HG03095 (cell line): ENCODE data around the gene IFT20.

Experiments used
- ATAC-seq: cut with Tn5 transposase; IDR thresholded peaks from one replicate; pipeline ENCODE4 v1.9.1; 2021; ENCODE audit warnings: moderate library complexity; ENCODE audit not compliant: unreplicated experiment

Gene IFT20, protein sequence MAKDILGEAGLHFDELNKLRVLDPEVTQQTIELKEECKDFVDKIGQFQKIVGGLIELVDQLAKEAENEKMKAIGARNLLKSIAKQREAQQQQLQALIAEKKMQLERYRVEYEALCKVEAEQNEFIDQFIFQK

DNA sequence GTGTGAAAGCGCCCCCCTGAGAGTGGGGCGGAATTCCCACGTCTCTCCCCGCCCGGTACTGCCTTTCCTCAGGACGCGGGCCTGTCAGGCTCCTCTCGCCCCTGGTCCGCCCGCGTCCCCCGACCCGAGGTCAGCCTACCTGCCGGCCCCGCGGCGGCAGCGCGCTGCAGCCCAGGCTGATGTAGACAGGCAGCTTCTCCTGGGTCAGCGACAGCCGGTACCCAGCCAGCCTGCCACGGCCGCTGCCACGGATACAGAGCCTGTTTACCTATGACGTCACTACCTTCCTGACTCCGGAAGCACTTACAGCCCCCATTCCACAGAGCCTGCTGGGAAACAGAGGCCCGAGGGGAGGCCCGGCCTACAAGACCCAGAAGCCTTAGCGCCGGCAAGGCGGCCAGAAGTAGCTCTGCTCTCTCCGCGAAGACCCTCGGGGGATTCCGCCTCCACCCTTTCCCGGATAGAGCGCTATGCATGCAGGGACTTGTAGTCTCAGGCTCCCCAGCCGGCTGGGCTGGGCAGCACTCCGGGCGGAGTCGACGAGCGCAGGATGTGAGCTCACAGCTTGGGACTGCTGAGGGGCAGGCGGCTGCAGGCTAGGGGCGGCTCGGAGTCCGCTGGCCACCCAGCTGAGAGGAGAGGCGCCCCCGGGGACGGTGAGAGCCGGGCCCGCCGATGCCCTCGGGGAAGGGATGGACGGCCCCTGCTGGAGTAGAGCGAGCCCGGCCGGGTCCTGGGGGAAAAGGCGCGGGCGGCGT lies at the start of gene IFT20, which contains the start of gene TNFAIP1:
Gene IFT20, minus strand, starts transcription at position 272 of the 758 bp plus-strand sequence. CDS start 3,487 bp downstream, outside the sequence.
Gene TNFAIP1, plus strand, starts transcription at position 561 of the 758 bp plus-strand sequence. CDS start 3,761 bp downstream, outside the sequence.
- ATAC-seq = peak; percentile 94

DNA sequence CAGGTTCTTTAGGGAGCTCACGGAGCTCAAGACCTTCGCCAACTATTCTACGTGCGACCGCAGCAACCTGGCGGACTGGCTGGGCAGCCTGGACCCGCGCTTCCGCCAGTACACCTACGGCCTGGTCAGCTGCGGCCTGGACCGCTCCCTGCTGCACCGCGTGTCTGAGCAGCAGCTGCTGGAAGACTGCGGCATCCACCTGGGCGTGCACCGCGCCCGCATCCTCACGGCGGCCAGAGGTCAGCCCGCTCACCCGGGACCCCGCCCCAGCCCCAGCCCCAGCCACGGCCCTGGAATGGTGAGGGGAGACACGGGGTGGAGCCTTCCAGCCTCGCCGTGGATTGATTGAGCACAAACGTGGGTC lies 49.7 kb upstream of the IFT20 start:
- no peak for ATAC-seq

DNA sequence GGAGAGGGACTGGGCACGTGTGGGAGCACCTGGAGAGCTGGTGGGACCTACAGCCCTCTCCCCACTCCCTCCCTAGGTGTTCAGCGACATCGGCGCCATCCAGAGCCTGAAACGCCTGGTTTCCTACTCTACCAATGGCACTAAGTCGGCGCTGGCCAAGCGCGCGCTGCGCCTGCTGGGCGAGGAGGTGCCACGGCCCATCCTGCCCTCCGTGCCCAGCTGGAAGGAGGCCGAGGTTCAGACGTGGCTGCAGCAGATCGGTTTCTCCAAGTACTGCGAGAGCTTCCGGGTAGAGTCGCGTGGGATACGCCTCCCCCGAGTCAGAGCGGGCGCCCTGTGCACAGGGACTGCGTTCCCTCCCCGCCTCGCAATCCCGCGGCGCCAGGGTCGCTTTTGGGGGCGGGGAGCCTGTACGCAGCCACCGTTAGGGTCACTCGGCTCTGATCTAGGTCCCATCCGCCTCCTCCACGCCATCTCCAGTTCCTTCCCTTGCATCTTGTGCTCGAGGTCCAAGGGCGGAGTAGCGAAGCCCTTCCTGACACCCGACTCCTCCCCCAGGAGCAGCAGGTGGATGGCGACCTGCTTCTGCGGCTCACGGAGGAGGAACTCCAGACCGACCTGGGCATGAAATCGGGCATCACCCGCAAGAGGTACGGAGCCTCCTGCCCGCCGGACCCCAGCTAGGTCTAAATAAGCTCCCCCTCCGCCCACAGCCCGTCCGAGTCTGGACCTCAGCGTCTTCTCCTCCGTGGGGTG lies 49.2 kb upstream of the IFT20 start:
- peak; percentile 69 for ATAC-seq

DNA sequence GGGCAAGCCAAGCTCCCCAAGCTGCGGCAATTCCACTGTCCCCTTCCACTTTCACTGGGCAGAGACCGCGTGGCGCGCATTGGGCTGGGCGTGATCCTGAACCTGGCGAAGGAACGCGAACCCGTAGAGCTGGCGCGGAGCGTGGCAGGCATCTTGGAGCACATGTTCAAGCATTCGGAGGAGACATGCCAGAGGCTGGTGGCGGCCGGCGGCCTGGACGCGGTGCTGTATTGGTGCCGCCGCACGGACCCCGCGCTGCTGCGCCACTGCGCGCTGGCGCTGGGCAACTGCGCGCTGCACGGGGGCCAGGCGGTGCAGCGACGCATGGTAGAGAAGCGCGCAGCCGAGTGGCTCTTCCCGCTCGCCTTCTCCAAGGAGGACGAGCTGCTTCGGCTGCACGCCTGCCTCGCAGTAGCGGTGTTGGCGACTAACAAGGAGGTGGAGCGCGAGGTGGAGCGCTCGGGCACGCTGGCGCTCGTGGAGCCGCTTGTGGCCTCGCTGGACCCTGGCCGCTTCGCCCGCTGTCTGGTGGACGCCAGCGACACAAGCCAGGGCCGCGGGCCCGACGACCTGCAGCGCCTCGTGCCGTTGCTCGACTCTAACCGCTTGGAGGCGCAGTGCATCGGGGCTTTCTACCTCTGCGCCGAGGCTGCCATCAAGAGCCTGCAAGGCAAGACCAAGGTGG lies 46.0 kb upstream of the IFT20 start:
- ATAC-seq = no peak

DNA sequence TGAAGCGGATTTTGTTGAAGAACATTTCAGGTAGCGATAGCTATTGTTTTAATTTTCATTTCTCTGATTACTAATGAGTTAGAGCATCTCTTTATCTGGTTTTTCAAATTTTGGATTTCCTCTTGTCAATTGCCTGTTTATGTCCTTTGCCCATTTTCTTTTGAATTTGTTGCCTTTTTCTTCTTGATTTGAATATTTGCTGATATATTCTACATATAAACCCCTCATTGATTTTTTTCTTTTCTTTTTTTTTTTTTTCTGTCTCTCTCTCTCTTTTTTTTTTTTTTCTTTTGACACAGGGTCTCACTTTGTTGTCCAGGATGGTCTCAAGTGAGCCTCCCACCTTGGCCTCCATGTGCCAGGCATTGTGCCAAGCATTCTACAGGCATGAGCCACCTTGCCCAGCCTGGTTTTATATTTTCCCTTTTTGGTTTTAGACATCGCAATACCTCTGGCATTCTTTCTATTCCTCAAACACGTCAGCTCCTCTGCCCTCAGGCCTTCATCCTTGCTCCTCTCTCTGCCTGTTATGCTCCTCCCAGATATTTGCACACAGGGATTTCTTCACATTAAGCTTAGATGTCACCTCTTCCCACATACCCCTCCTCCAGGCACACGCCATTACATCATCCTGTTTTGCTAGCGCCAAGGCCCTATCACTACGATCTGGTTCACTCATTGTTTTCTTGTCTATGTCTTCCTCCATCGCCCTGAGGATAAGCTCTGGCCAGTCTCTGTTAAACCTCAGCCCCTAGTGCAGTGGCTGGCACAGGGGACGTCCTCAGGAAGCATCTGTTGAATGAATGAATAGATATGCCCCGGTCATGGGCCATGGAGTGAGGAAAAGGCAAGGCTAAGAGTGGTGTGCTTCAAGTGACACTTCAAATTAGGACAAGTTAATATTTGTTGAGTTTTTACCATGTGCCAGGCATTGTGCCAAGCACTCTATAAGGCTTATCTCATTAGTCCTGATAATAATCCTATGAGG lies 44.8 kb upstream of the IFT20 start:
- ATAC-seq = no peak

DNA sequence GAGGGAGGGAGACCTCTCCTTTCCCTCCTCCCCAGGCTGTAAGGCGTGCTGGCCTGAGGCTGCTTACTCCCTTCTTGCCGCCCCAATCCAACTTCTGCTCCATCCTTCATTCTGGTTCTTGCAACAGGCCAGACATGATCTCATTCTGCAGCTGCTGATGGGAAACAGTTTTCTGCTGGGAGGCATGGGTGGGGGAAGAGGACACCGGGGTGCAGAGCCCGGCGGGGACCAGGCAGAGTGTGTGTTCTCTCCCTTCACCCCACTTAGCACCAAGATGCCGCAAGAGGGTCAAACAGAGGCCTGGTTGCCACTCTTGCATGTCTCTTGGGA lies 37.6 kb upstream of the IFT20 start:
- no peak for ATAC-seq

DNA sequence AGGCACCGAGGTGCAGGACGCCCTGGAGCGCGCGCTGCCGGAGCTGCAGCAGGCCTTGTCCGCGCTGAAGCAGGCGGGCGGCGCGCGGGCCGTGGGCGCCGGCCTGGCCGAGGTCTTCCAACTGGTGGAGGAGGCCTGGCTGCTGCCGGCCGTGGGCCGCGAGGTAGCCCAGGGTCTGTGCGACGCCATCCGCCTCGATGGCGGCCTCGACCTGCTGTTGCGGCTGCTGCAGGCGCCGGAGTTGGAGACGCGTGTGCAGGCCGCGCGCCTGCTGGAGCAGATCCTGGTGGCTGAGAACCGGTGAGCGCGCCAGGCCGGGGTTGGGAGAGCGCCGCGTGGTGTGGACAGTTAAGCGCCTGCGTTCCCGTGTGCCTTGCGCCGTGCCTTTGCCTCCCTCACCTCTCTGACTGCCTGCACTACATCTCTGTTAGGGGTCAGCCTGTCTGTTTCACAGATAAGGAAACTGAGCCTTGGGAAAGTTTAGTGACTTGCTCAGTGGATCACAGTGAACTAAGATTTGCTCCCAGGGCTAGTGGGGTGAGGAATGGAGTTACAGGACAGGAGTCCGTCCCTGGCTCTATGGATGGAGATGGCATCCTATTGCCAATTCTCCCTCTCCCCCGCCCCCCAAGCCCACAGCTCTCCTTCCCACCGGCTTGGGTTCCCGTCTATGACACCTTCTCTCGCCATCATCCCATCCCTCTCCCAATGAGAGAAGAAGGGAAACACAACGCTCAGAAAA lies 37.1 kb upstream of the IFT20 start:
- ATAC-seq = no peak

DNA sequence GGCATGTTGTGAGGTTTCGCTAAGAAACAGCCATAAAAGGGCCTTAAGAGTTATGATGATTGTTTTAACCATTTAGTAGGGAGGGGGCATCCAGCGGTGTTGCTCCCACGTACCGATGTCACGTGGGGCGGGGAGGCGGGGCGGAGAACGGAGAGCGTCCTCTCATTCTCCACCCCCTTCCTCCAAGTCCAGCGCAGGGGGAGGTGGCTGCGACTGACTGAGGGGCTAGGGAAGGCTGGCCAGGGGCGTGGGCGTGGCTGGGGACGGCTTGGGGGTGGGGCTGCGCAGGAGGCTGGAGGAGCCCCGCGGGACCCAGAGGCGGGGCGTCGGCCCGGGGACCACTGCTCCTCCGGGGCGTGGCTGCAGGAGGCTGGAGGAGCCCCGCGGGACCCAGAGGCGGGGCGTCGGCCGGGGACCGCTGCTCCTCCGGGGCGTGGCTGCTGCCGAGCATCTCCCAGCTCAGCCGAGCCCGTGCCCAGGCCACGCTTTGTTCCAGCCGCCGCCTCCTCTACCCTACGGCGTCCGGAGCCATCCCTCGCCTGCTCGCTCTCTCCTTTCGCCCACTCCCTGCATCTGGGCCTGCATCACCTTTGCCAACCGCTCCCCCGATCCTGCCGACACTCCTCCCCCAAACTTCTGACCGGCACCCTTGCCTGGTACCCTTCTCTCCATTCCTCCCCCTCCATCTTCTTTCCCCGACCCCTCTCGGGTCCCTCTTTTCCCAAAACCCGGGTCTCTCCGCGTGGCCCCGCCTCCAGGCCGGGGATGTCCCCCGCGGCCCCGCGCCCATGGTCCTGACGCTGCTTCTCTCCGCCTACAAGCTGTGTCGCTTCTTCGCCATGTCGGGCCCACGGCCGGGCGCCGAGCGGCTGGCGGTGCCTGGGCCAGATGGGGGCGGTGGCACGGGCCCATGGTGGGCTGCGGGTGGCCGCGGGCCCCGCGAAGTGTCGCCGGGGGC lies 36.3 kb upstream of the IFT20 start, which contains the start of gene SARM1:
Gene SARM1, plus strand, starts transcription at position 450 of the 958 bp plus-strand sequence. Its CDS starts 339 bp downstream, at position 789.
- peak; percentile 59 for ATAC-seq

DNA sequence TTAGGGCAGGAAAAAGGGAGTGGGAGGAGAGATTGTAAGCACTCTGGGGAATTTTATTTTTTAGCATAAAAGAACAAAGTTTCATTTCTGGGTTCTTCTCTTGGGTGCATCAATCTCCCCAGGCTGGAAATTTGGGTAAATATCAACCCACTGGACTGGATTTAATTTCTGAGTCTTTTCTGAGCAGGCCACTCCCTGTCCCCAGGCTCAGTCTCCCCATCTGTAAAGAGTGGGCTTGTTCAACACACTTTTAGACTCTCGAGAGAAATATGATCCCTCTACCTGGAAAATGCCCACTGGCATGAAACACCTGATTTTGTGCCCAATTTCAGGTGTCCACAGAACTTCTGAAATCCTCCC lies 35.5 kb upstream of the IFT20 start:
- no peak for ATAC-seq

DNA sequence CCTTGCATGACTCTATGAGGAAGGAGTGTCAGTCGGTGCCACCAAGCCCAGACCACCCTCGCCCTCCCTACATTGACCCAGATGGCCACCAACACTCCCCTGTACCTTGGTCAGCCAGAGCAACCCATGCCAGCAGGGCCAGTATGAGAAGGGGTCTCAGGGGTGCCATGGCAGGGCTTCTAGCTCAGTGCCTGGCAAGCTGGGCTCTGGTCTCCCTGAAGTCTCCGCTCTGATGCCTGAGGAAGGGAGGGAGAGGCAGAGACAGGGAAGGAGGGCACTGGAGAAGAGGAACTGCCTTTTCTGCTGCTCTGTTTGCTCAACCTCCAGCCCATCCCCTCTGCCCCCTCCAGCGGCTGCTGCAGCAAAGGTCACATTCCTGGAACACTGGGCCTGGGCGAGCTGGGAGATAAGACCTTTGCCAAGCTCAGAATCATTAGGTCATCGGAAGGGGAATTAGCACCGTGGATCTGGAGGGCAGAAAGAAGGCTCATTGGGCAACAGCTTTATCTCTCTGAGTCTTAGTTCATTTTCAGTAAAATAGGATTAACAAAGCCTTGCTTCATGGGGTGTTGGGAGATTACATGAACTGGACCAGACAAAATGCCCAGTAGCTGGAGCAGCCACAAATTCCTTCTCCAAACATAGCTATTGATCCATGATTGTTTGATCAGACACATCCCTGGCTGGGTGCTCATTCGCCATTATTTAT lies 34.9 kb upstream of the IFT20 start, which contains the start of gene VTN:
Gene VTN, minus strand, starts transcription at position 273 of the 709 bp plus-strand sequence. Its CDS starts 104 bp downstream, at position 169.
- ATAC-seq = no peak

DNA sequence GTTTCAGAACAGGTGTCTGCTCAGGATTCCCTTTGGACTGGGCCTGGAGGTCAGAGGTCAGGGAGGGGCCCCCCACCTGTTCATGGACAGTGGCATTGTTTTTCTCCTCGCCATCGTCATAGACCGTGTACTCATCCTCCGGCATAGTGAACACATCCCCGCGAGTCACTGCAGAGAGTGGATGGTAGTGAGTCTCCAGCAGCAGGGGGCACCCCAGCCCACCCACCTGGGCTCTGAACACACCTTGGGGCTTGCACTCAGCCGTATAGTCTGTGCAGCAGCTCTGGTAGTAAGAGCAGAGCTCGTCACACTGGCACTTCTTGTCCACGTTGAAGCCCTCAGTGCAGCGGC lies 34.4 kb upstream of the IFT20 start:
- no peak for ATAC-seq

DNA sequence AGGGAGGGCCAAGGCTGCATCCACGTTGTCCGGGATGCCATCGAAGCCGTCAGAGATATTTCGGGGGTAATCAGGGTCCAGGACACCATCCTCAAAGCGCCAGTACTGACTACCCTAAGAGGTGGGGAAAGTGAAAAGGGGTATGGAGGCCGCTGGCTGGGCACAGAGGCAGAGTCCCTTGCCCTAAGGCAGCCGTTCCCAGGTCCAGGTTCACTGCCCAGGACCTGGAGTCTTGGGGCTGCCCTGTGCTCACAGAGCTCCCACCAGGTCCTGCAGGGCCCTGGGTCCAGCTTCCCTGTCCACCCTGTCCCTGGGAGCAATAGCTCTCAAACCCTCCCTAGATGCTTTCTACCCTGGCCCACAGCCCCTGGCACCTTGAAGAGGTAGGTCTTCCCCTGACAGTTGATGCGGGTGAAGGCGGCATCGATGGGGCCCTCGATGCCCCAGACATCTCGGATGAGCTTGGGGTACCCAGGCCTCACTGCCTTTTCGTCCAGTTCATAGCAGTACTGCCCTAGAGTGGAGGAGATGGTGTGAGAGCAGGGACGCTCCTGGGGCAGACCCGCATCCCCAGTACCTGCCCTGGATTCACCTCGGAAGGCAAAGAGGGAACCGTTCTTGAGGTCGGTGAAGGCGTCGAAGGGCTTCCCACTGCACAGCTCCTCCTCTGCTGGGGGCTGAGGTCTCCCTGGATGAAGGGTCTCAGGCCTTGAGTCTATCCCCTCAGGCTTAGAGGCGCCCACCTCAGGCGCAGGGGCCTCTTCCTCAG lies 33.8 kb upstream of the IFT20 start:
- ATAC-seq = no peak

DNA sequence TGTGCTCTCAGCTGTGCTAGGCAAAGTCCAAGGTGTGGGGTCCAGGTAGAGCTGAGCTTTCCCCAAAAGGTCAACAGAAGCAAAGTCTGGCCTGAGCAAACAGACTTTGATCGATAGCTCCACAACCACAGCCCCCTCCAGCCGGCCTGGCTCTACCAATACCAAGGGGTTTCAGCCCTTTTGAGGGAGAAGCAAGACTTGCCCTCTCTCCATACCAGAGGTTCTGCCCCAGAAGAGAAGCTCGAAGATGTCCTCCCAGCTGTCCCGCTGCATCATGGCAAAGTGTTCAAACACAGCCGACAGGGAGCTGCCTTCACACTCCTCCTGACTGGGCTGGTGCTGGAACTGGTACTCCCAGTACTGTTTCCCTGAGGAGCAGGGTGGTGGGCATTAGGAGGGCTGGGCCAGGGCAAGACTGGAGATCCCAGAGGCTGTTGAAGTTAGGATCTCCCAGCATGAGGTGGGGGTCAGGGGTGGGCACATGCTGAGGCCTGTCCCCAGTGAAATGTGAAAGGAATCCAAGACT lies 33.1 kb upstream of the IFT20 start:
- no peak for ATAC-seq

DNA sequence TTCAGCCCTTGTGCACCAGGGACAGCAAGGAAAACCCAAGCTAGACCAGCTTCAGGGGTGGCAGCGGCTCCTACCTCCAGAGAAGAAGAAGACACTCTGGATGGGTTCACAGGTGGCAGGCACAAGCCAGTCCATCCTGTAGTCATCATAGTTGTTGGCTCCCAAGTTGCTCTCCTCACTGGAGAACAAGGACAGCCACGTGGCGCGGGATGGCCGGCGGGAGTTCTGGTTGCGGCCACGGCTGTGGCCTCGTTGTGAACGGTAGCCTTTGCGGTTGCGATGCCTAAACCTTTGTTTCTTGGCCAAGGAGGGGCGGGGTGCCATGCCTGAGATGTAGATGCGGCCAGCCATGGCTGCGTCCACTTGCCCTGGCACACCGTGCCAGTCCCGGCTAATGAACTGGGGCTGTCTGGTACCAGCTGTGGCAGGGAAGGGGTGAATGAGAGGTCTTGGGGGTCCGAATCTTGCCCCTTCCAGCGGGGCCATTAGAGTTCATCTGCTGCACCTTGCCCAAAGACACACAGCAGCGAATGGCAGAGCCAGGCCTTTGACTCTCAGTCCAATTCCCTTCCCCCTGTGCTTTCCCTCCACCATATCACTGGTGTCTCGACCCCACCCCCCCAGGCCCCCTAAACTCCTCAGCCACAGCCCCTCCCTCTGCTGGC lies 32.5 kb upstream of the IFT20 start:
- no peak for ATAC-seq

DNA sequence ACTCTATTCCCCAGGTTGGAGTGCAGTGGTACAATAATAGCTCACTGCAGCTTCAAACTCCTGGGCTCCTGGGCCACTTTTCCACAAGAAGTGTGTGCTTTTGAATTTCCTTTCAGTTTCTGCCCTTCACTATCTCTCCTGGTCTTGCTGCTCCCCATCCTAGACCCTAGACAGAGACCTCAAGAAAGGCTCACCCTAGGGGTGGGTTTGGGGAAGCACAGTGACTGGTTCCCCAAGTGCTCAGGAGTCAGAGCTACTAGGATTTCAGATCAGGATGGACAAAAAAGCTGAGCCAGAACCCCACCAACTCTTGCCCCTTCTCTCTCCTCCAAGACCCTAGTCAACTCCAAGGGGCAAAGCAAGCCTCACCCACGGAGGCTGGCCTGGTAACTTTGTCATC lies 31.3 kb upstream of the IFT20 start:
- no peak for ATAC-seq

DNA sequence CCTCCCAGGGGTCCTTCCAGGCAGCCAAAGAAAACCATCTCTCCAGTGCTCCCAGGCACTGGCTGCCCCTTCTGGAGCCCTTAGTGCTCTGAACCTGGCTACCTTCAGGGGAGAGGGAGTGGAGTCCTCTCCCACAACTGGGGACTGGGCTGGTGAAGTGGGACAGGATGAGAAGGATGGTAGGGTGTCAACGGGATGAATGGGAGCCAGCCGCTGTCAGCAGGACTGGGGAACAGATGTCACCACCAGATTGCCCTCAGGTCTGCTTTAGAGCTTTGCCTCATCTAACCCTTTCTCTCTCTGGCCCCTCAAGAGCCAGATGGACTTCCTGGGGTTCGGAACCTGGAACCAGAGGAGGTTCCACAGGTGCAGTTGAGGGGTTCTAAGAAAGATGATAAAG lies 30.2 kb upstream of the IFT20 start:
- no peak for ATAC-seq
